GM08714 (cell line): Measurements from ENCODE around the gene PLCB1.

Source experiments
- H3K4me3 ChIP-seq: fragments of 200-500 bp; sonication (Bioruptor generic); 2 replicates; pipeline ENCODE4 v1.5.1; 2014; ENCODE audit warnings: mild to moderate bottlenecking, low read length, inconsistent platforms
- ZNF274 ChIP-seq: IDR thresholded peaks from 2 replicates; pipeline ENCODE4 v1.6.1; 2012; ENCODE audit warnings: mild to moderate bottlenecking, low read depth, low read length

Gene PLCB1

GRCh38 chr20:8143474-8143873 is 11.4 kb downstream of the PLCB1 start:
- no peak overlapping the region for H3K4me3 ChIP-seq
- no peak for TF ChIP-seq ZNF274

- no peak for TF ChIP-seq ZNF274
- H3K4me3 ChIP-seq: no peak overlapping the region
Measured at GRCh38 chr20:8144282-8145245, 12.5 kb downstream of the PLCB1 start.

- no peak for TF ChIP-seq ZNF274
- H3K4me3 ChIP-seq: no peak overlapping the region
Measured at GRCh38 chr20:8145246-8146168, 13.4 kb downstream of the PLCB1 start.

GRCh38 chr20:8147476-8147875 is 15.4 kb downstream of the PLCB1 start:
- TF ChIP-seq ZNF274: no peak
- no peak overlapping the region for H3K4me3 ChIP-seq

GRCh38 chr20:8148501-8148900 is 16.4 kb downstream of the PLCB1 start:
- no peak for TF ChIP-seq ZNF274

GRCh38 chr20:8150591-8150990 is 18.5 kb downstream of the PLCB1 start:
- H3K4me3 ChIP-seq: no peak overlapping the region
- TF ChIP-seq ZNF274: no peak

More at GRCh38 chr20:8148501-8148900, 16.4 kb downstream of the PLCB1 start:
- H3K4me3 ChIP-seq: no peak overlapping the region

GRCh38 chr20:8151372-8151771 is 19.3 kb downstream of the PLCB1 start:
- no peak for TF ChIP-seq ZNF274
- no peak overlapping the region for H3K4me3 ChIP-seq

GRCh38 chr20:8152183-8152582 is 20.1 kb downstream of the PLCB1 start:
- TF ChIP-seq ZNF274: no peak
- no peak overlapping the region for H3K4me3 ChIP-seq

- TF ChIP-seq ZNF274: no peak
- no peak overlapping the region for H3K4me3 ChIP-seq
Measured at GRCh38 chr20:8152847-8153246, 20.8 kb downstream of the PLCB1 start.

- no peak for TF ChIP-seq ZNF274
- H3K4me3 ChIP-seq: no peak overlapping the region
Measured at GRCh38 chr20:8153281-8153908, 21.3 kb downstream of the PLCB1 start.

GRCh38 chr20:8154638-8155037 is 22.6 kb downstream of the PLCB1 start:
- TF ChIP-seq ZNF274: no peak
- no peak overlapping the region for H3K4me3 ChIP-seq

GRCh38 chr20:8155229-8155628 is 23.2 kb downstream of the PLCB1 start:
- no peak overlapping the region for H3K4me3 ChIP-seq
- TF ChIP-seq ZNF274: no peak

- TF ChIP-seq ZNF274: no peak
- no peak overlapping the region for H3K4me3 ChIP-seq
Measured at GRCh38 chr20:8155812-8156211, 23.7 kb downstream of the PLCB1 start.
